ENCODE results near the gene ADGRB2.

DNA sequence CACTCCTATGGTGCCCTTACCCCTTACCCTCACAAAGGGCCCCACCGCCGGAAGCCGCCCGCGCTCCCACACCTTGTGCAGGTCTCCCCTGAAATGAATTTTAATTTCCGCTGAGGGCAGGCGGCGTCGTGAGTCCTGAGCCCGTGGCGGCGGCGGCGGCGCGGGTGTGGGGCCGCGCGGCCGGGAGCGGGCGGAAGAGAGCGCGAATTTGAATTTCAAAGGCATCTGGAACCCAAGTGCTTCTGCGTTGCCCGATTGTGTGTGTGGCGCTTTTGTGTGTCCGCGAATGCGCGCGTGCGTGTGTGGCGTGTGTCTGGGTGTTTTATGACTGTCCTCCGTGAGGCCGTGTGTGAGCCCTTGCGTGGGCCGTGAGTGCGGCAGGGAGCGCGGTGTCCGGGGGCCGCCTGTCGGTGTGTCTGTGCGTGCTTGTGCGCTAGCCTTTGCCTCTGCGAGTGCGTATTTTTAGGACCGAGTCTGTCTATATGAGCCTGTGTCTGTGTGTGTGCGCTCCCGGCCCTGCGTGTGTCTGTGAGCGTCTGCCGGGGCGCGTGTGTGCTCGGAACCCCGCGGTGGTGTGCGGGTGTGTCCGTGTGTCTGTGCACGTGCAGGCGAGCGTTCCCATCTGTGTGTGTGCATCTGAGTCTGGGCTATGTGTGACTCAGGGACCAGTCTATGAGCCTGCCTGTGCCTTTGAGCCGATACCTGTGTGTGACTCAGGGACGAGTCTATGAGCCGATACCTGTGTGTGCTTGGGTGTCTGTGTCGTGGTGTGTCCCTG is 7.9 kb upstream of the ADGRB2 start:
- TF ChIP-seq CTCF (IDR thresholded peaks at IDR 0.05) (no peak), POLR2A (IDR thresholded peaks at IDR 0.05) (no peak), EP300 (IDR thresholded peaks at IDR 0.05) (no peak), POLR2AphosphoS5 (IDR thresholded peaks at IDR 0.05) (no peak)

All from sigmoid colon (tissue), 4 donors.